GM12878 (cell line): Measurements from ENCODE around the gene PRAF2. TPM values are rescaled to one million over a fixed set of nuclear protein-coding genes. Genes with fewer than 3 reads are reported as not detected.
A peak's percentile ranks its signal among the peaks of the same experiment; 100 is the strongest.

ENCODE experiments used
- ATF2 ChIP-seq: IDR thresholded peaks from 2 replicates; pipeline ENCODE4 v1.6.1; 2012; ENCODE audit warnings: low read length, inconsistent platforms
- BACH1 ChIP-seq: fragments of 450-650 bp; IDR thresholded peaks from 2 replicates; pipeline ENCODE4 v1.6.1; 2017; ENCODE audit warnings: mild to moderate bottlenecking, borderline replicate concordance
- CHD1 ChIP-seq: IDR thresholded peaks from 2 replicates; pipeline ENCODE4 v1.6.1; 2012; ENCODE audit warnings: low read depth, low read length, improper control_type of control experiment
- EED ChIP-seq: sonication (generic); IDR thresholded peaks from 2 replicates; pipeline ENCODE4 v1.6.1; 2016; ENCODE audit warnings: antibody characterized with exemption, low read depth
- EZH2 ChIP-seq: IDR thresholded peaks from 2 replicates; pipeline ENCODE4 v1.6.1; 2012; ENCODE audit warnings: low read depth, mild to moderate bottlenecking, control low read depth, inconsistent platforms, low read length, borderline replicate concordance; ENCODE audit not compliant: control insufficient read depth
- FOS ChIP-seq: IDR thresholded peaks from 3 replicates; pipeline ENCODE4 v1.6.1; 2011; ENCODE audit warnings: borderline replicate concordance; ENCODE audit not compliant: insufficient read length; ENCODE audit errors: extremely low read depth
- GATAD2B ChIP-seq: fragments of 450-650 bp; conservative IDR thresholded peaks from 2 replicates; pipeline ENCODE4 v1.6.1; 2017; ENCODE audit warnings: low read depth, mild to moderate bottlenecking, moderate library complexity
- HDAC6 ChIP-seq: fragments of 200-600 bp; sonication (generic); IDR thresholded peaks from one replicate; pipeline ENCODE4 v1.8.0; 2017; ENCODE audit warnings: antibody characterized with exemption; ENCODE audit not compliant: unreplicated experiment
- HDGF ChIP-seq: fragments of 450-650 bp; IDR thresholded peaks from 2 replicates; pipeline ENCODE4 v1.6.1; 2016; ENCODE audit warnings: antibody characterized with exemption
- LARP7 ChIP-seq: fragments of 450-650 bp; IDR thresholded peaks from 2 replicates; pipeline ENCODE4 v1.6.1; 2017; ENCODE audit warnings: mild to moderate bottlenecking
- NFYB ChIP-seq: IDR thresholded peaks from 2 replicates; pipeline ENCODE4 v1.6.1; 2011; ENCODE audit warnings: low read depth, mild to moderate bottlenecking, low read length, improper control_type of control experiment, moderate library complexity; ENCODE audit not compliant: insufficient read depth
- RAD51 ChIP-seq: fragments of 450-650 bp; IDR thresholded peaks from 2 replicates; pipeline ENCODE4 v1.6.1; 2016; ENCODE audit warnings: moderate library complexity, mild to moderate bottlenecking, inconsistent platforms
- TBL1XR1 ChIP-seq: IDR thresholded peaks from 2 replicates; pipeline ENCODE4 v1.6.1; 2012; ENCODE audit warnings: low read depth, low read length, improper control_type of control experiment
- YY1 ChIP-seq: IDR thresholded peaks from 2 replicates; pipeline ENCODE4 v1.6.1; 2011; ENCODE audit warnings: low read depth, mild to moderate bottlenecking, low read length
- ZNF24 ChIP-seq: fragments of 450-650 bp; IDR thresholded peaks from 2 replicates; pipeline ENCODE4 v1.6.1; 2017; ENCODE audit warnings: antibody characterized with exemption, mild to moderate bottlenecking
- ZNF592 ChIP-seq: fragments of 450-650 bp; IDR thresholded peaks from 2 replicates; pipeline ENCODE4 v1.6.1; 2017; ENCODE audit warnings: mild to moderate bottlenecking, moderate library complexity
- polyA plus RNA-seq, 11 experiments: library from polyadenylated mRNA; depleted of rRNA in 4 of 11; unstranded in 6 of 11; stranded (reverse) in 5 of 11; fragments of >200 nt; fragmentation: Nextera tagmentation in 4 of 11; fragmentation: Illumina TruSeq in 1 of 11; extraction: Ambion mirVana in 4 of 11; extraction: Trizol in 1 of 11; gene quantifications; 1 replicate in 1 of 11; 2 replicates in 10 of 11; pipeline versions ENCODE4 v1.2.1 to v1.2.3, GENCODE V29; 2011 to 2016; ENCODE audit warnings: inconsistent platforms in 2 of 11, missing spikeins in 2 of 11, low read depth in 1 of 11
- total RNA-seq, 4 experiments: library from RNA; depleted of rRNA in 3 of 4; stranded (reverse); fragments of >200 nt in 3 of 4; fragmentation: Illumina TruSeq in 1 of 4; extraction: Trizol in 1 of 4; gene quantifications; 2 replicates each; pipeline versions ENCODE4 v1.2.1 to v1.2.3, GENCODE V29; 2013 to 2021
- TF ChIP-seq, protein P1 (sequence below): fragments of 450-650 bp; IDR thresholded peaks from 2 replicates; pipeline ENCODE4 v1.6.1; 2016; ENCODE audit warnings: mild to moderate bottlenecking
- TF ChIP-seq, protein P2 (sequence below), 3 experiments: IDR thresholded peaks in 2 of 3; conservative IDR thresholded peaks in 1 of 3; 2 replicates each; pipeline ENCODE4 v1.5.1; 2011; ENCODE audit warnings: low read depth in 3 of 3, low read length in 3 of 3, mild to moderate bottlenecking in 3 of 3, control low read depth in 2 of 3, moderate library complexity in 2 of 3, inconsistent platforms in 1 of 3, mixed read lengths in 1 of 3; ENCODE audit not compliant: control insufficient read depth in 2 of 3, insufficient read depth in 1 of 3; ENCODE audit errors: extremely low read depth in 1 of 3

Gene PRAF2
- total and polyA plus RNA-seq, 10 of the 15 experiments (the other 5 are each of a cell fraction or from before 2014, with no cell fraction given), result 0.80 to 16.7 (median 7.0) TPM

GRCh38 chrX:49073601-49074575 is at the start of gene PRAF2 (continued):
- TF ChIP-seq, protein P1, sequence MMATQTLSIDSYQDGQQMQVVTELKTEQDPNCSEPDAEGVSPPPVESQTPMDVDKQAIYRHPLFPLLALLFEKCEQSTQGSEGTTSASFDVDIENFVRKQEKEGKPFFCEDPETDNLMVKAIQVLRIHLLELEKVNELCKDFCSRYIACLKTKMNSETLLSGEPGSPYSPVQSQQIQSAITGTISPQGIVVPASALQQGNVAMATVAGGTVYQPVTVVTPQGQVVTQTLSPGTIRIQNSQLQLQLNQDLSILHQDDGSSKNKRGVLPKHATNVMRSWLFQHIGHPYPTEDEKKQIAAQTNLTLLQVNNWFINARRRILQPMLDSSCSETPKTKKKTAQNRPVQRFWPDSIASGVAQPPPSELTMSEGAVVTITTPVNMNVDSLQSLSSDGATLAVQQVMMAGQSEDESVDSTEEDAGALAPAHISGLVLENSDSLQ, result no peak
- no peak for TF ChIP-seq GATAD2B
- TF ChIP-seq CHD1, result no peak
- no peak for TF ChIP-seq EED
- no peak for TF ChIP-seq HDAC6
- no peak for TF ChIP-seq RAD51
- no peak for TF ChIP-seq BACH1
- TF ChIP-seq, protein P2, sequence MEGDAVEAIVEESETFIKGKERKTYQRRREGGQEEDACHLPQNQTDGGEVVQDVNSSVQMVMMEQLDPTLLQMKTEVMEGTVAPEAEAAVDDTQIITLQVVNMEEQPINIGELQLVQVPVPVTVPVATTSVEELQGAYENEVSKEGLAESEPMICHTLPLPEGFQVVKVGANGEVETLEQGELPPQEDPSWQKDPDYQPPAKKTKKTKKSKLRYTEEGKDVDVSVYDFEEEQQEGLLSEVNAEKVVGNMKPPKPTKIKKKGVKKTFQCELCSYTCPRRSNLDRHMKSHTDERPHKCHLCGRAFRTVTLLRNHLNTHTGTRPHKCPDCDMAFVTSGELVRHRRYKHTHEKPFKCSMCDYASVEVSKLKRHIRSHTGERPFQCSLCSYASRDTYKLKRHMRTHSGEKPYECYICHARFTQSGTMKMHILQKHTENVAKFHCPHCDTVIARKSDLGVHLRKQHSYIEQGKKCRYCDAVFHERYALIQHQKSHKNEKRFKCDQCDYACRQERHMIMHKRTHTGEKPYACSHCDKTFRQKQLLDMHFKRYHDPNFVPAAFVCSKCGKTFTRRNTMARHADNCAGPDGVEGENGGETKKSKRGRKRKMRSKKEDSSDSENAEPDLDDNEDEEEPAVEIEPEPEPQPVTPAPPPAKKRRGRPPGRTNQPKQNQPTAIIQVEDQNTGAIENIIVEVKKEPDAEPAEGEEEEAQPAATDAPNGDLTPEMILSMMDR (IDR thresholded peaks at IDR 0.05 in 2 of 3, conservative IDR thresholded peaks at IDR 0.05 in 1 of 3; ENCODE audit: control insufficient read depth in 2 of 3, extremely low read depth in 1 of 3, insufficient read depth in 1 of 3, low read depth in 3 of 3, low read length in 3 of 3), result no peak
- no peak for TF ChIP-seq NFYB
- TF ChIP-seq TBL1XR1, result no peak
- peak; percentile 50; the same call in 1 of the 2 replicates for TF ChIP-seq YY1
- TF ChIP-seq ZNF592, result no peak
- TF ChIP-seq HDGF, result no peak
- TF ChIP-seq ATF2, result no peak
- TF ChIP-seq ZNF24, result no peak
- no peak for TF ChIP-seq FOS
- TF ChIP-seq LARP7, result no peak
- TF ChIP-seq EZH2, result no peak
